ENCODE data around the gene FBXO4.
A peak's percentile ranks its signal among the peaks of the same experiment; 100 is the strongest.

Gene FBXO4

GRCh38 chr5:41985945-41986695 is 61.0 kb downstream of the FBXO4 start:
- peak; percentile 27 to 44 for DNase-seq

Data from NCI-H2081 (cell line).